Immature natural killer cell (primary cell): ENCODE results near the gene CDADC1. TPM values are rescaled to one million over a fixed set of nuclear protein-coding genes. Genes with fewer than 3 reads are reported as not detected.

Source experiments
- DNase-seq, 3 donors: peaks; one replicate each; pipeline ENCODE4 v3.0.0; 2022; ENCODE audit warnings: mixed read lengths in 1 of 3
- H3K27ac Mint-ChIP-seq, 6 donors: one replicate each; pipeline ENCODE4 v1.8.0; 2020; ENCODE audit warnings: mixed read lengths in 6 of 6, mild to moderate bottlenecking in 5 of 6, inconsistent platforms in 4 of 6, moderate library complexity in 3 of 6
- H3K27me3 Mint-ChIP-seq, 3 donors: one replicate each; pipeline ENCODE4 v1.8.0; 2020 to 2021; ENCODE audit warnings: low read depth in 3 of 3, mild to moderate bottlenecking in 3 of 3, mixed read lengths in 3 of 3, moderate library complexity in 3 of 3, inconsistent platforms in 1 of 3
- H3K36me3 Mint-ChIP-seq, 3 donors: one replicate each; pipeline ENCODE4 v1.8.0; 2020; ENCODE audit warnings: mixed read lengths in 3 of 3, inconsistent platforms in 2 of 3, mild to moderate bottlenecking in 2 of 3
- H3K4me1 Mint-ChIP-seq, 2 donors: one replicate each; pipeline ENCODE4 v1.8.0; 2020; ENCODE audit warnings: inconsistent platforms in 2 of 2, mild to moderate bottlenecking in 2 of 2, mixed read lengths in 2 of 2, moderate library complexity in 1 of 2
- H3K4me3 Mint-ChIP-seq, 5 donors: one replicate each; pipeline ENCODE4 v1.8.0; 2020; ENCODE audit warnings: mild to moderate bottlenecking in 5 of 5, mixed read lengths in 5 of 5, inconsistent platforms in 3 of 5, moderate library complexity in 3 of 5
- H3K9me3 Mint-ChIP-seq, 6 donors: one replicate each; pipeline ENCODE4 v1.8.0; 2020; ENCODE audit warnings: mild to moderate bottlenecking in 6 of 6, mixed read lengths in 6 of 6, inconsistent platforms in 4 of 6, moderate library complexity in 3 of 6
- polyA plus RNA-seq, 3 donors: library from polyadenylated mRNA; unstranded; fragments of 300-500 nt; fragmentation: Illumina TruSeq; gene quantifications; one replicate each; pipeline ENCODE4 v1.2.3, GENCODE V29; 2021

The CDADC1 gene
- polyA plus RNA-seq, 3 donors from 2014 or later, result 11.2 to 17.9 (median 13.0) TPM

GRCh38 chr13:49220036-49220855 lies 27.5 kb upstream of the CDADC1 start, which contains the start of gene MLNR:
Gene MLNR (plus strand): TSS chr13:49220338. CDS start chr13:49220338, 0 bp downstream.
- Mint-ChIP-seq H3K4me3 (peak within 1 kb of the TSS; percentile 59 to 76 (median 70)), H3K36me3 (peaks cover 0 to 10% (median 10%) of the 10 kb centered on the region in 3 donors), H3K9me3 (no peaks in the 10 kb centered on the region), H3K27ac (no peak within 1 kb of the TSS), H3K27me3 (peaks cover 14 to 41% (median 26%) of the 10 kb centered on the region in 3 donors), H3K4me1 (peaks cover 2 to 15% of the 10 kb centered on the region in 2 donors)
- DNase-seq, result peak; percentile 14 to 25 (median 25)

DNA sequence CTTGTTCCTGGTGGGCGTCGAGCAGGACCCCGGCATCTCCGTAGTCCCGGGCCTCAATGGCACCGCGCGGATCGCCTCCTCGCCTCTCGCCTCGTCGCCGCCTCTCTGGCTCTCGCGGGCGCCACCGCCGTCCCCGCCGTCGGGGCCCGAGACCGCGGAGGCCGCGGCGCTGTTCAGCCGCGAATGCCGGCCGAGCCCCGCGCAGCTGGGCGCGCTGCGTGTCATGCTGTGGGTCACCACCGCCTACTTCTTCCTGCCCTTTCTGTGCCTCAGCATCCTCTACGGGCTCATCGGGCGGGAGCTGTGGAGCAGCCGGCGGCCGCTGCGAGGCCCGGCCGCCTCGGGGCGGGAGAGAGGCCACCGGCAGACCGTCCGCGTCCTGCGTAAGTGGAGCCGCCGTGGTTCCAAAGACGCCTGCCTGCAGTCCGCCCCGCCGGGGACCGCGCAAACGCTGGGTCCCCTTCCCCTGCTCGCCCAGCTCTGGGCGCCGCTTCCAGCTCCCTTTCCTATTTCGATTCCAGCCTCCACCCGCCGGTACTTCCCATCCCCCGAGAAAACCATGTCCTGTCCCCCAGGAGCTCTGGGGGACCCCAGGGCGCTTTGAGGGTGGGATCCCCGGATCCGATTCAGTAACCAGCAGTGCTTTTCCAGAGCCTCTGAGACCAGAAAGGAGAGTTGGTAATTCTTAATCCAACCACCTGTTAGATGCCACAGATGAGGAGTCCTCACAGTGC lies 26.7 kb upstream of the CDADC1 start:
- no peak for DNase-seq
- no peak overlapping the region for H3K27ac Mint-ChIP-seq
- peak overlapping the region; percentile 48 to 72 (median 69) for H3K4me3 Mint-ChIP-seq
- peaks cover 0 to 11% of the 10 kb centered on the region in 2 donors for H3K4me1 Mint-ChIP-seq
- peaks cover 0 to 10% (median 10%) of the 10 kb centered on the region in 3 donors for H3K36me3 Mint-ChIP-seq
- peaks cover 14 to 45% (median 26%) of the 10 kb centered on the region in 3 donors for H3K27me3 Mint-ChIP-seq
- no peaks in the 10 kb centered on the region for H3K9me3 Mint-ChIP-seq

- no peak for DNase-seq
- Mint-ChIP-seq H3K4me1 (peaks cover 0 to 10% of the 10 kb centered on the region in 2 donors), H3K36me3 (peaks cover 0 to 10% (median 10%) of the 10 kb centered on the region in 3 donors), H3K4me3 (peak overlapping the region; percentile 48 to 72 (median 69)), H3K27me3 (peaks cover 14 to 45% (median 26%) of the 10 kb centered on the region in 3 donors), H3K27ac (no peak overlapping the region), H3K9me3 (no peaks in the 10 kb centered on the region)
Measured at GRCh38 chr13:49221590-49221965, 26.1 kb upstream of the CDADC1 start.

DNA sequence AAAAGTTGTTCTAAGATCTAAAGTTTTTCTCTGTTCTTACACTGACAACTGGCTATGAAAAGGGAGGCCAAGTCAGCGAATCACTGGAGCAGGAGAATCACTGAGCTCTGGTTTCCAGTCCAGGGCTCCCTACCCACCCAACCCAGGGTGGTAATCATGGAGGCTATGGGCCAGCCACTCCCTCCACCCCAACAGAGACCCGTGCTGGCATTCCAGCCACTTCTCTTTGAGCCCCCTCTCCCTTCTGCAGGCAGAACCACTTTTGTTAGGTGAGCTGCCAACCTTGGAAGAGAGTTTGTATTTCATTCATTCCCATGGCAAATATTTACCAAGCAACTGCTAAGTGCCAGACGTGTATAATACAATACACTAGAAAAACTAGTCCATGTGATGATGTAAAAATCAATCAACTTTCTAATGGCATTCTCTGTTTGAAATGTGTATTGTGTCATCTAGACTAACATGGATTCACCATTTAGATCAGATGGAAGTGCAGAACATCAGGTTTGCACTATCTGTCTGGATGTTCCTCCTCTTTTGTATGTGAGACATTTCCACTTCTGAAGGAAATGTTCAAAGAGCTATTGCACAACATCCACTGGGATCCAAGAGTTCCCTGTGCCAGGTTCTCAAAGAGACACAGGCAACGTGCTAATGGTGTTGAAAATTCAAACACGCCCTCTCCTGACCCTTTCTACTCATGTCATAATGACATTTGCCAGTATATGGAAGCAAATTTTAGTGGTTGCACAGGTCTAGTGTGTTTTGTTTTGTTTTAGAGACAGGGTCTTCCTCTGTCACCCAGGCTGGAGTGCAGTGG lies 22.3 kb upstream of the CDADC1 start:
- H3K36me3 Mint-ChIP-seq, result peaks cover 0 to 5% (median 0%) of the 10 kb centered on the region in 3 donors
- H3K27ac Mint-ChIP-seq, result no peak overlapping the region
- H3K9me3 Mint-ChIP-seq, result no peaks in the 10 kb centered on the region
- DNase-seq, result no peak
- peaks cover 0 to 6% of the 10 kb centered on the region in 2 donors for H3K4me1 Mint-ChIP-seq
- peaks cover 4 to 30% (median 12%) of the 10 kb centered on the region in 3 donors for H3K27me3 Mint-ChIP-seq
- H3K4me3 Mint-ChIP-seq, result no peak overlapping the region

DNA sequence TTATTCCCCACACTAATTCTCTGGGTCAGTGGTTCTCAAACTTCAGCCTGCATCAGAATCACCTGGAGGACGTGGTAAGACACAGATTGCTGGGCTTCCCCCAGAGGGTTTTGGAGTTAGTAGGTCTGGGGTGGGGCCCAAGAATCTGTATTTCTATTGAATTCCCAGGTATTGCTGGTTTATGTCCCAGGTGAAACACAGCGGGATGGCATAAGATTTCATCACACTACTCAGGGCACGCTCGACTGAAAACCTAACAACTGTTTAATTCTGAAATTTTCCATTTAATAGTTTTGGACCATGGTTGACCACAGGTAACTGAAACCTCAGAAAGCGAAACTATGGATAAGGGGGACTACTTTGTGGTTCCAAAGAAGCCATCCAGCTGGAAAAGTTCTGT lies 21.1 kb upstream of the CDADC1 start:
- Mint-ChIP-seq H3K27ac (no peak overlapping the region), H3K27me3 (peaks cover 4 to 24% (median 6%) of the 10 kb centered on the region in 3 donors), H3K4me1 (peaks cover 0 to 3% of the 10 kb centered on the region in 2 donors), H3K4me3 (no peak overlapping the region), H3K36me3 (peaks cover 0 to 4% (median 0%) of the 10 kb centered on the region in 3 donors), H3K9me3 (no peaks in the 10 kb centered on the region)
- no peak for DNase-seq

DNA sequence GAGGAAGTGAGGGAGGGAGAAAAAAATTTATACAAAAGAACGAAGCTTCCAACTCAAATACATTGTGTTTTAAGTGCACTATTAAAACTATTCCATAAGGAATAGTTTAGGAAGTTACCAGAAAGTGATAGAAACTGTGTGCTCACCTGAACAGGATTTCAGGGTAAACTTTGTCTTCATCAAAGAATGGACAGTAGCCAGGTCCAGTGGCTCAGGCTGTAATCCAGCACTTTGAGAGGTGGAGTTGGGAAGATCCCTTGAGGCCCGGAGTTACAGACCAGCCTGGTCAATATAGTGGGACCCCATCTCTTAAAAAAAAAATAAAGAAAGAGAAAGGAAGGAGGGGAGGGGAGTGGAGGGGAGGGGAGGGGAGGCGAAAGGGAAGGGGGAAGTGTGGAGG lies 13.0 kb upstream of the CDADC1 start:
- no peaks in the 10 kb centered on the region for H3K4me1 Mint-ChIP-seq
- no peaks in the 10 kb centered on the region for H3K36me3 Mint-ChIP-seq
- no peaks in the 10 kb centered on the region for H3K9me3 Mint-ChIP-seq
- H3K4me3 Mint-ChIP-seq, result no peak overlapping the region
- DNase-seq, result no peak
- H3K27ac Mint-ChIP-seq, result no peak overlapping the region
- peaks cover 1 to 5% (median 4%) of the 10 kb centered on the region in 3 donors for H3K27me3 Mint-ChIP-seq

DNA sequence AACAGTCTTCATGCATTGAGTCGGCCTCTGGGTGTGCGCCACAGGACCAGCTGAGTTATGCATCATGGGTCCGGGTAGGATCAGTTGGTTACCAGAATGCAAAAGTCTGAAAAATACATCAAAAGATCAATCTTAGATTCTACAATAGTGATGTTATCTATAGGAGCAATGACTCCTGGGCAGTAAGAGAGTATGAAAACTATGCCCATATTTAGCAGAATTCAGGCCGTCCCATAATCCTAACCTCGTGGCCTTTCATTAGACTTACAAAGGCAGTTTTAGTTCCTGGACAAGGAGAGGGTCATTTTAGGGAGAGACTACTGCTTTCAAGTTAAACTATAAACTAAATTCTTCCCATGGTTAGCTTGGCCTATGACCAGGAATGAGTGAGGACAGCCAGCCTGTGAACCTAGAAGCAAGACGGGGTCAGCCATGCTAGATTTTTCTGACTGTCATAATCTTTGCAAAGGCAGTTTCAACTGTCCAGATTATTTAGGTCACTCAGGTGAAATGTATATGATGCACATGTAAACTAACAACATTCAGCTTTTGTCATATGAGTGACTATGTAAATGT lies 11.8 kb upstream of the CDADC1 start:
- H3K9me3 Mint-ChIP-seq, result no peaks in the 10 kb centered on the region
- no peak overlapping the region for H3K4me3 Mint-ChIP-seq
- H3K4me1 Mint-ChIP-seq, result no peaks in the 10 kb centered on the region
- no peak overlapping the region for H3K27ac Mint-ChIP-seq
- peaks cover 1 to 5% (median 4%) of the 10 kb centered on the region in 3 donors for H3K27me3 Mint-ChIP-seq
- DNase-seq, result no peak
- H3K36me3 Mint-ChIP-seq, result no peaks in the 10 kb centered on the region

- peaks cover 0 to 3% (median 0%) of the 10 kb centered on the region in 3 donors for H3K36me3 Mint-ChIP-seq
- H3K9me3 Mint-ChIP-seq, result no peaks in the 10 kb centered on the region
- H3K4me3 Mint-ChIP-seq, result no peak overlapping the region
- no peaks in the 10 kb centered on the region for H3K4me1 Mint-ChIP-seq
- peaks cover 0 to 5% (median 4%) of the 10 kb centered on the region in 3 donors for H3K27me3 Mint-ChIP-seq
- DNase-seq, result no peak
- H3K27ac Mint-ChIP-seq, result no peak overlapping the region
Measured at GRCh38 chr13:49238621-49239020, 9.1 kb upstream of the CDADC1 start.

DNA sequence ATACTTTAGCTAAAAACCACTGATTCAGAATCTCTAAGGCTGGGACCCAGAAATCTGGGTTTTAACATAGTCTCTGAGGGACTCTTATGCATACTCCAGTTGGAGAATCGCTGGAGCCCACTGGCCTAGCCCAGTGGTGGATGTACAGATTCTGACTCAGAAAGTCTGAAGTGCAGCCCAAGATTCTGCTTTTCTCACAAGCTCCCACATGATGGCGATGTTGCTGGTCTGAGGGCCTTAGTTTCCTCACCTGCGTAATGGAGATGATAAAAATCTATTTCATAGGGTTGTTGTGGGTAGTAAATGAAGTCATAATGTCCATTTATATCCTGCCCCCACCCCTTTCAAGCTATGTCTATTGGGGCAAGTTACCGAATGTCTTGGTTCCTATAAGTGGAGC lies 7.7 kb upstream of the CDADC1 start:
- Mint-ChIP-seq H3K36me3 (peaks cover 0 to 3% (median 0%) of the 10 kb centered on the region in 3 donors), H3K4me3 (no peak overlapping the region), H3K27me3 (peaks cover 0 to 5% (median 5%) of the 10 kb centered on the region in 3 donors), H3K4me1 (no peaks in the 10 kb centered on the region), H3K9me3 (no peaks in the 10 kb centered on the region), H3K27ac (no peak overlapping the region)
- DNase-seq, result peak in 2 of 3 donors; percentile 15 to 28

- Mint-ChIP-seq H3K36me3 (peaks cover 0 to 3% (median 0%) of the 10 kb centered on the region in 3 donors), H3K9me3 (no peaks in the 10 kb centered on the region), H3K4me1 (no peaks in the 10 kb centered on the region), H3K27me3 (peaks cover 0 to 5% (median 0%) of the 10 kb centered on the region in 3 donors), H3K4me3 (no peak overlapping the region), H3K27ac (no peak overlapping the region)
- no peak for DNase-seq
Measured at GRCh38 chr13:49241296-49241695, 6.4 kb upstream of the CDADC1 start.

DNA sequence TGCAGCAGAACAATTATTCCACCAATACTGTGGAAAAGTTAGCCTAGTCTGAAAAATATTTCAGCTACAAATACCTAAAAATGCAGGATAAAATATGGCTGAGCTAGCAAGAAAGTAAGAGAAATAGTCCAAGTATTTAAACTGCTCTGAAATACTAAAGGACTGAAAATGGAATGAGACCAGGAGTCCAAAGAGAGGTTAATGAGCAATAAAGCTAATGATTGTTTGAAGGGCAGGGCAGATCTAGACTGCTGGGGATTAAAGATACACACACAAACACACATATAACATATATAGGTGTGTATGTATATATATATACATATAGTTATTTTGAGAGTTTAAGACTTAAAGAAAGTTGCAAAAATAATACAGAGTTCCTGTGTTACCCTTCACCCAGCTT lies 2.6 kb upstream of the CDADC1 start:
- Mint-ChIP-seq H3K36me3 (peaks cover 0 to 3% (median 2%) of the 10 kb centered on the region in 3 donors), H3K27me3 (peaks cover 8 to 12% (median 10%) of the 10 kb centered on the region in 3 donors), H3K4me1 (peaks cover 20 to 34% of the 10 kb centered on the region in 2 donors), H3K9me3 (no peaks in the 10 kb centered on the region), H3K27ac (no peak overlapping the region), H3K4me3 (no peak overlapping the region)
- no peak for DNase-seq

- no peaks in the 10 kb centered on the region for H3K9me3 Mint-ChIP-seq
- no peak for DNase-seq
- peak overlapping the region; percentile 98 to 100 (median 99) for H3K4me3 Mint-ChIP-seq
- peaks cover 0 to 5% (median 4%) of the 10 kb centered on the region in 3 donors for H3K36me3 Mint-ChIP-seq
- H3K27me3 Mint-ChIP-seq, result peaks cover 8 to 12% (median 10%) of the 10 kb centered on the region in 3 donors
- H3K4me1 Mint-ChIP-seq, result peaks cover 20 to 43% of the 10 kb centered on the region in 2 donors
- H3K27ac Mint-ChIP-seq, result peak overlapping the region; percentile 96 to 99 (median 99)
Measured at GRCh38 chr13:49246850-49247642, 679 bp upstream of the CDADC1 start.
